PFSK-1 (cell line): Measurements from ENCODE around the gene CTAGE9.

Experiments
- SIN3A ChIP-seq: IDR thresholded peaks from 2 replicates; pipeline ENCODE4 v1.6.1; 2012; ENCODE audit warnings: mild to moderate bottlenecking, low read length, moderate library complexity, borderline replicate concordance; ENCODE audit not compliant: insufficient read depth
- TAF1 ChIP-seq: IDR thresholded peaks from 2 replicates; pipeline ENCODE4 v1.6.1; 2012; ENCODE audit warnings: low read length, control low read depth, borderline replicate concordance; ENCODE audit not compliant: insufficient read depth

DNA sequence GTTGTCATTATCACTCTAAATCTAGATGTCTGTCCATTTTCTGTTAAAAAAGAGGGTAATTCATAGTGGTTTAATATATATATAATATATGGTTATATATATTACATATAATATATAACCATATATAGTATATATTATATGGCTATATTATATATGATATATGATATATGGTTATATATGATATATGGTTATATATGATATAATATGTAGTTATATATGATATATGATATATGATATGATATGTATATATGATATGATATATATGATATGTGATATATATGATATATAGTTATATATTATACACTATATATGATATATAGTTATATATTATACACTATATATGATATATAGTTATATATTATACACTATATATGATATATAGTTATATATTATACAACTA lies 18.2 kb downstream of the CTAGE9 start:
- no peak for TF ChIP-seq SIN3A
- no peak for TF ChIP-seq TAF1
